HG03045 (cell line): Measurements from ENCODE around the gene TCAF2.
"Not testable (repeated sequence)": the region's sequence is repeated elsewhere in the genome, so short reads cannot be mapped to it uniquely, and the experiment has no call there.

Experiments
- ATAC-seq: cut with Tn5 transposase; IDR thresholded peaks from one replicate; pipeline ENCODE4 v1.9.1; 2021; ENCODE audit warnings: mild to moderate bottlenecking, moderate library complexity; ENCODE audit not compliant: unreplicated experiment

TCAF2 gene

GRCh38 chr7:143620646-143621045 is at the start of gene TCAF2:
TSS of gene TCAF2 (plus strand) at chr7:143620974.
- ATAC-seq: peak; percentile 88

- not testable (repeated sequence) for ATAC-seq
Observed at GRCh38 chr7:143571501-143571900, 49.3 kb upstream of the TCAF2 start, which contains the start of gene CTAGE15. TSS of gene CTAGE15 (plus strand) at chr7:143571801. CDS start at chr7:143571818, 17 bp downstream.

GRCh38 chr7:143588183-143588582 is 32.6 kb upstream of the TCAF2 start:
- ATAC-seq: not testable (repeated sequence)

GRCh38 chr7:143589897-143590296 is 30.9 kb upstream of the TCAF2 start:
- not testable (repeated sequence) for ATAC-seq

GRCh38 chr7:143598086-143598485 is 22.7 kb upstream of the TCAF2 start:
- ATAC-seq: not testable (repeated sequence)

- ATAC-seq: not testable (repeated sequence)
Observed at GRCh38 chr7:143603549-143603948, 17.2 kb upstream of the TCAF2 start.

GRCh38 chr7:143606088-143606487 is 14.7 kb upstream of the TCAF2 start:
- ATAC-seq: not testable (repeated sequence)

GRCh38 chr7:143615545-143615944 is 5.2 kb upstream of the TCAF2 start:
- not testable (repeated sequence) for ATAC-seq

- ATAC-seq: not testable (repeated sequence)
Observed at GRCh38 chr7:143617204-143617603, 3.6 kb upstream of the TCAF2 start.

- peak; percentile 36 for ATAC-seq
Observed at GRCh38 chr7:143620058-143620457, 716 bp upstream of the TCAF2 start.

- peak; percentile 36 for ATAC-seq
Observed at GRCh38 chr7:143621175-143621574, 401 bp downstream of the TCAF2 start.

GRCh38 chr7:143622130-143622529 is 1.4 kb downstream of the TCAF2 start:
- ATAC-seq: peak; percentile 24

GRCh38 chr7:143630653-143631052 is 9.9 kb downstream of the TCAF2 start:
- ATAC-seq: not testable (repeated sequence)

- not testable (repeated sequence) for ATAC-seq
Observed at GRCh38 chr7:143632506-143632905, 11.7 kb downstream of the TCAF2 start.

- ATAC-seq: not testable (repeated sequence)
Observed at GRCh38 chr7:143633013-143633618, 12.3 kb downstream of the TCAF2 start.

GRCh38 chr7:143635364-143636240 is 14.8 kb downstream of the TCAF2 start:
- ATAC-seq: not testable (repeated sequence)

- ATAC-seq: not testable (repeated sequence)
Observed at GRCh38 chr7:143639372-143639771, 18.6 kb downstream of the TCAF2 start.

GRCh38 chr7:143640528-143641189 is 19.9 kb downstream of the TCAF2 start:
- ATAC-seq: not testable (repeated sequence)

- ATAC-seq: not testable (repeated sequence)
Observed at GRCh38 chr7:143646598-143646997, 25.8 kb downstream of the TCAF2 start.

GRCh38 chr7:143649902-143650301 is 29.1 kb downstream of the TCAF2 start:
- not testable (repeated sequence) for ATAC-seq

- not testable (repeated sequence) for ATAC-seq
Observed at GRCh38 chr7:143650447-143650846, 29.7 kb downstream of the TCAF2 start.
